Neural progenitor cell (in vitro differentiated cells): ENCODE results near the gene KLHL12. TPM values are rescaled to one million over a fixed set of nuclear protein-coding genes. Genes with fewer than 3 reads are reported as not detected.

ENCODE experiments used
- DNase-seq: peaks from one replicate; pipeline ENCODE4 v3.0.0-alpha.2; 2016; ENCODE audit warnings: low spot score
- H2AFZ ChIP-seq: fragments of 200-600 bp; sonication (generic); replicated peaks from 2 replicates; pipeline ENCODE4 v1.6.1; 2016; ENCODE audit warnings: antibody characterized with exemption
- H3F3A ChIP-seq: fragments of 200-600 bp; sonication (generic); 2 replicates; pipeline ENCODE4 v1.6.1; 2016; ENCODE audit warnings: antibody characterized with exemption, low read depth
- H3K27ac ChIP-seq: fragments of 200-600 bp; sonication (generic); 2 replicates; pipeline ENCODE4 v1.5.1; 2016; ENCODE audit warnings: mild to moderate bottlenecking
- H3K27me3 ChIP-seq: fragments of 200-600 bp; sonication (generic); 2 replicates; pipeline ENCODE4 v1.6.1; 2016; ENCODE audit warnings: mild to moderate bottlenecking, moderate library complexity
- H3K36me3 ChIP-seq: fragments of 200-600 bp; sonication (generic); 2 replicates; pipeline ENCODE4 v1.5.1; 2016
- H3K4me1 ChIP-seq: fragments of 200-600 bp; sonication (generic); 2 replicates; pipeline ENCODE4 v1.6.1; 2016; ENCODE audit warnings: mixed run types
- H3K4me2 ChIP-seq: fragments of 200-600 bp; sonication (generic); 2 replicates; pipeline ENCODE4 v1.6.1; 2016
- H3K4me3 ChIP-seq: fragments of 200-600 bp; sonication (generic); 2 replicates; pipeline ENCODE4 v1.5.1; 2016
- H3K79me2 ChIP-seq: fragments of 200-600 bp; sonication (generic); 2 replicates; pipeline ENCODE4 v1.6.1; 2016; ENCODE audit warnings: low read depth
- H3K9ac ChIP-seq: fragments of 200-600 bp; sonication (generic); 2 replicates; pipeline ENCODE4 v1.6.1; 2016
- H3K9me3 ChIP-seq: fragments of 200-600 bp; sonication (generic); 2 replicates; pipeline ENCODE4 v1.5.1; 2016; ENCODE audit warnings: low read depth
- H4K20me1 ChIP-seq: fragments of 200-600 bp; sonication (generic); 2 replicates; pipeline ENCODE4 v1.6.1; 2016; ENCODE audit warnings: low read depth
- H3K27ac Mint-ChIP-seq: 3 replicates; pipeline ENCODE4 v1.8.0; 2021; ENCODE audit warnings: mixed read lengths
- H3K27me3 Mint-ChIP-seq: 2 replicates; pipeline ENCODE4 v1.8.0; 2022; ENCODE audit warnings: low read depth, mild to moderate bottlenecking, inconsistent platforms, moderate library complexity, mixed read lengths; ENCODE audit not compliant: insufficient read depth
- H3K36me3 Mint-ChIP-seq: 3 replicates; pipeline ENCODE4 v1.8.0; 2021; ENCODE audit warnings: mixed read lengths
- H3K4me1 Mint-ChIP-seq: 3 replicates; pipeline ENCODE4 v1.8.0; 2021; ENCODE audit warnings: mixed read lengths
- H3K4me3 Mint-ChIP-seq: 3 replicates; pipeline ENCODE4 v1.8.0; 2021; ENCODE audit warnings: mild to moderate bottlenecking, moderate library complexity, mixed read lengths
- H3K9me3 Mint-ChIP-seq: 3 replicates; pipeline ENCODE4 v1.8.0; 2020; ENCODE audit warnings: mixed read lengths
- EZH2 ChIP-seq: fragments of 200-600 bp; sonication (generic); IDR thresholded peaks from 2 replicates; pipeline ENCODE4 v1.6.1; 2017; ENCODE audit warnings: antibody characterized with exemption, mild to moderate bottlenecking, moderate library complexity
- EZH2phosphoT487 ChIP-seq: fragments of 200-600 bp; sonication (generic); IDR thresholded peaks from 2 replicates; pipeline ENCODE4 v1.6.1; 2017; ENCODE audit warnings: antibody characterized with exemption
- total RNA-seq: library from RNA; depleted of rRNA; stranded (reverse); fragments of >200 nt; gene quantifications from 2 replicates; pipeline ENCODE4 v1.2.3, GENCODE V29; 2015; ENCODE audit warnings: low replicate concordance
- TF ChIP-seq, protein P1 (sequence below): fragments of 200-600 bp; sonication (generic); IDR thresholded peaks from 2 replicates; pipeline ENCODE4 v1.5.1; 2017; ENCODE audit warnings: antibody characterized with exemption, mild to moderate bottlenecking

The KLHL12 gene
- total RNA-seq, 1 donor from 2014 or later, result 51.4 TPM

DNA sequence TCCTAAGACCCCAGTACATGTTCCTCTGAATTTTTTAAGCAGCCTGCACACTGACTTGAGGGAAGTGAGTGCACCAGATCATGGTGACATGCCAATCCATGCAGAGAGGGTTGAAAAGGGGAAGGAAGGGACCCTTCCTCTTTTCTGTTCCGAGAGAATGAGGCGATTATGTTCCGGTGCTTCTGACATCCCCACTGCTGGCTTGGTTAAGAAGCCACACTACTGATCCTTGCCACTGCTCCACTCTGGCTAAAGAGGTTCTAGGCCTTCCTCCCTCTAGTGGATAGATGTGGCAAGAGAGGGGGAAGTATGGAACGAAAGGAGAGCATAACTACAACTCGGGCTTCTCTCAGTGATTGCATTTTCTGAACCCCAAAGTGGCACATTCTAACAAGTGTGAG is 41.9 kb upstream of the KLHL12 start:
- Mint-ChIP-seq H3K36me3 (peaks cover 2% of the 10 kb centered on the region), H3K4me3 (peak overlapping the region; percentile 92), H3K9me3 (no peaks in the 10 kb centered on the region), H3K27me3 (peaks cover 18% of the 10 kb centered on the region), H3K4me1 (peaks cover 23% of the 10 kb centered on the region), H3K27ac (no peak overlapping the region)
- no peak overlapping the region for H3K27ac ChIP-seq
- no peaks in the 10 kb centered on the region for H3K36me3 ChIP-seq
- no peak overlapping the region for H3K4me3 ChIP-seq
- no peaks in the 10 kb centered on the region for H3K9me3 ChIP-seq
- no peaks in the 10 kb centered on the region for H3K79me2 ChIP-seq
- no peaks in the 10 kb centered on the region for H4K20me1 ChIP-seq
- peaks cover 13% of the 10 kb centered on the region for H3K27me3 ChIP-seq
- H3K9ac ChIP-seq, result no peak overlapping the region
- H3K4me2 ChIP-seq, result no peak overlapping the region
- TF ChIP-seq, protein P1, sequence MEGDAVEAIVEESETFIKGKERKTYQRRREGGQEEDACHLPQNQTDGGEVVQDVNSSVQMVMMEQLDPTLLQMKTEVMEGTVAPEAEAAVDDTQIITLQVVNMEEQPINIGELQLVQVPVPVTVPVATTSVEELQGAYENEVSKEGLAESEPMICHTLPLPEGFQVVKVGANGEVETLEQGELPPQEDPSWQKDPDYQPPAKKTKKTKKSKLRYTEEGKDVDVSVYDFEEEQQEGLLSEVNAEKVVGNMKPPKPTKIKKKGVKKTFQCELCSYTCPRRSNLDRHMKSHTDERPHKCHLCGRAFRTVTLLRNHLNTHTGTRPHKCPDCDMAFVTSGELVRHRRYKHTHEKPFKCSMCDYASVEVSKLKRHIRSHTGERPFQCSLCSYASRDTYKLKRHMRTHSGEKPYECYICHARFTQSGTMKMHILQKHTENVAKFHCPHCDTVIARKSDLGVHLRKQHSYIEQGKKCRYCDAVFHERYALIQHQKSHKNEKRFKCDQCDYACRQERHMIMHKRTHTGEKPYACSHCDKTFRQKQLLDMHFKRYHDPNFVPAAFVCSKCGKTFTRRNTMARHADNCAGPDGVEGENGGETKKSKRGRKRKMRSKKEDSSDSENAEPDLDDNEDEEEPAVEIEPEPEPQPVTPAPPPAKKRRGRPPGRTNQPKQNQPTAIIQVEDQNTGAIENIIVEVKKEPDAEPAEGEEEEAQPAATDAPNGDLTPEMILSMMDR, result peak; percentile 67
- no peak for TF ChIP-seq EZH2phosphoT487
- H2AFZ ChIP-seq, result peak overlapping the region; percentile 73
- peak; percentile 77 for DNase-seq
- peaks cover 9% of the 10 kb centered on the region for H3K4me1 ChIP-seq
- peaks cover 18% of the 10 kb centered on the region for H3F3A ChIP-seq

DNA sequence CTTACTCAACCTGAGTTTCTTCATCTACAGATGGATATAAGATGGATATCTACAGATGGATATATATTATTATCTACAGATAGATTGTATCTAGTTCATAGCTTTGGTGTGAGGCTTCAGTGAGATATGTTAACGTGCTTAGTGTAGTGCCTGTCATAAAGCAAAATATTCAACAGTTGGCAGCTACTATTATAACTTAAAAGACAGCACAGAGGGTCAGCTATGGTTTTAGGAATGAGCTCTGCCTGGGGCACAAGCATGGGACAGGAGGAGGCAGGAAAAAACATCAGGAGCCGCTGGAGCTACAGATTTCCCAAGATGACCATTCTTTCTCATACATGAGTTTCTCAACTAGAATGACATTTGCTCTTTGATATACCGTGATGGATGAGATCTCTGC is 41.3 kb upstream of the KLHL12 start:
- Histone ChIP-seq H3K4me1 (peaks cover 9% of the 10 kb centered on the region), H3K9ac (no peak overlapping the region), H3K27ac (no peak overlapping the region), H2AFZ (no peak overlapping the region), H4K20me1 (no peaks in the 10 kb centered on the region), H3K27me3 (peaks cover 12% of the 10 kb centered on the region), H3K79me2 (no peaks in the 10 kb centered on the region), H3F3A (peaks cover 18% of the 10 kb centered on the region), H3K4me2 (peak overlapping the region; percentile 91), H3K9me3 (no peaks in the 10 kb centered on the region), H3K4me3 (peak overlapping the region; percentile 63), H3K36me3 (no peaks in the 10 kb centered on the region)
- Mint-ChIP-seq H3K36me3 (peaks cover 2% of the 10 kb centered on the region), H3K4me1 (peaks cover 23% of the 10 kb centered on the region), H3K27me3 (peaks cover 18% of the 10 kb centered on the region), H3K9me3 (no peaks in the 10 kb centered on the region), H3K27ac (no peak overlapping the region), H3K4me3 (peak overlapping the region; percentile 92)
- no peak for TF ChIP-seq EZH2phosphoT487
- DNase-seq, result no peak

DNA sequence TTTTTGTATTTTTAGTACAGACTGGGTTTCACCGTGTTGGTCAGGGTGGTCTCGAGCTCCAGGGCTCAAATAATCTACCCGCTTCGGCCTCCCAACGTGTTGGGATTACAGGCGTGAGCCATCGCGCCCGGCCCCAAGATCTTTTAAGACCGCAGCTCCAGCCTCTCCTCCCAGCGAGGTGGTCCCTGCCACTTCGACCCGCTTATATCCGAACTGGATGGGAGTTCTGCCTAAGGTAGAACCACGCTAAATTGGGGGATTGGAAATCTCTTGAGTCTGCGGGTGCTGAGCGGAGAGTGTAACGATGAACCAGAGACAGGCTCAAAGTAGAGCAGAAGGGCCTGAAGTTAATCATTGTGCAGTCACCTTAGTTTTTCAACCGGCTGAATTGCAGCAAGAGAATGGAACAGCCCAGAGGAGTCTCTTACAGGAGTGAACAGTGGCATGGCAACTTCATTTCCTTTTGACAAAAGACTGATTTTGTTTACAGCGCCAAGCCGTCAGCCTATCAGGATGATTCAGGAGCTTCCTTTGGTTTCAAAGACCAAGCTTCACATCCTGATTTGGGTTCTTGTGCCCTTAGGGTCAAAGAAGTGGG is 40.7 kb upstream of the KLHL12 start:
- no peak for TF ChIP-seq EZH2
- peak overlapping the region; percentile 63 for H3K4me3 ChIP-seq
- peak; percentile 39 for DNase-seq
- no peaks in the 10 kb centered on the region for H4K20me1 ChIP-seq
- peak overlapping the region; percentile 91 for H3K4me2 ChIP-seq
- no peaks in the 10 kb centered on the region for H3K36me3 ChIP-seq
- Mint-ChIP-seq H3K4me3 (peak overlapping the region; percentile 92), H3K27ac (no peak overlapping the region), H3K36me3 (peaks cover 2% of the 10 kb centered on the region), H3K9me3 (no peaks in the 10 kb centered on the region), H3K27me3 (peaks cover 18% of the 10 kb centered on the region), H3K4me1 (peaks cover 23% of the 10 kb centered on the region)
- no peak overlapping the region for H3K9ac ChIP-seq
- H3K9me3 ChIP-seq, result no peaks in the 10 kb centered on the region
- H2AFZ ChIP-seq, result peak overlapping the region; percentile 97
- peaks cover 9% of the 10 kb centered on the region for H3K4me1 ChIP-seq
- peaks cover 12% of the 10 kb centered on the region for H3K27me3 ChIP-seq
- no peak overlapping the region for H3K27ac ChIP-seq
- no peaks in the 10 kb centered on the region for H3K79me2 ChIP-seq
- H3F3A ChIP-seq, result peaks cover 18% of the 10 kb centered on the region

DNA sequence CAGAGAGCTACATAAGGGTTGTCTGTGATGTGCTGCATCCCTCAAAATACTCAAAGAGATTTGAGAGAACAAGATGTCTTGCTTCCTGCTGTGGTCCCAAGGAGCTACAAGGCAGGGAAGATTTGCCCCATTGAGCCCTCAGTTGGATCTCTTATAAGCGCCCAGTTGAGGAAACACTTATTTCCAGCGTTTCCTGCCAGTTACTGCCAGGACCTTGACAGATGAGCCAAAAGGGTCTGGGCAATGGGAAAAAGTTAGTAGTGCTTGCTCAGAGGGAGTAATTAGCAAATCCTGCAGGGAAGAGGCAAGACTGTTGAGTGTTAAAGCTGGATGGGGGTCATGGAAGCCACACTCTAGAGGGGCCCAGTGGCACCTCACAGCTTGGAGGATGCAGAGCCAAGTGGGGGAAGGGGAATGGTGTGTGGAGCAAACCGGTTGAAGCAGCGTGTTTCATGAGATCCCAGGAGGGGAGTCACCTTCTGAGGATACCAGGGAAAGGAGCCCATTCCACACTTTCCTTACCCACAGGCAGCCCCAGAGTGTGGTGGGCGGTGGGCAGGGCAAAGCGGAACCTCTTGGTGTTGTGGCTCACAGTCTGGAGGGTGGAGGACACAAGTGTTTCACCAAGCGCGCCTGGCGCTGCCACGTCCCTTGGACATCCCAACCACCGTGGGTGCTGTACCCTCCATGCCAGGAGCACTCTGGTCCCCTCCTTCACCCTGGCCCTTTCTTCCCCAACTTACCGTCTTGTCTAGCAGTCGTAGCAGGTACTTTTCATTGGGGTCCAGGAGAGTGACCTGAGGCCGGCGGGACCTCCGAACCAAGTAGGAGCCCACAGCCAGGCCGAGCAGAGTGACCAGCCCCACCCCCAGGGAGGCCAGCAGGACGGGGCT is 39.2 kb upstream of the KLHL12 start:
- TF ChIP-seq EZH2phosphoT487 (no peak), EZH2 (no peak)
- TF ChIP-seq, protein P1, result no peak
- Histone ChIP-seq H3K9ac (peak overlapping the region; percentile 58), H3K27me3 (peaks cover 12% of the 10 kb centered on the region), H3K79me2 (no peaks in the 10 kb centered on the region), H3K27ac (no peak overlapping the region), H3K4me2 (peak overlapping the region; percentile 89), H3K9me3 (no peaks in the 10 kb centered on the region), H3K4me3 (peak overlapping the region; percentile 63), H2AFZ (peak overlapping the region; percentile 75), H3K4me1 (peaks cover 9% of the 10 kb centered on the region), H3K36me3 (no peaks in the 10 kb centered on the region), H3F3A (peaks cover 18% of the 10 kb centered on the region), H4K20me1 (no peaks in the 10 kb centered on the region)
- Mint-ChIP-seq H3K4me1 (peaks cover 23% of the 10 kb centered on the region), H3K27ac (no peak overlapping the region), H3K36me3 (peaks cover 2% of the 10 kb centered on the region), H3K27me3 (peaks cover 12% of the 10 kb centered on the region), H3K4me3 (peak overlapping the region; percentile 82), H3K9me3 (no peaks in the 10 kb centered on the region)
- DNase-seq, result no peak
